HepG2 (cell line): ENCODE measurements around the gene ESR1. TPM values are rescaled to one million over a fixed set of nuclear protein-coding genes. Genes with fewer than 3 reads are reported as not detected.

Experiments
- ATAC-seq: fragments of 200-7000 bp; cut with Tn5 transposase; 3 replicates; pipeline ENCODE4 v1.9.1; 2020; ENCODE audit warnings: mild to moderate bottlenecking, moderate library complexity
- BruUV-seq: library from RNA; stranded (reverse); fragments of 400-500 nt; replicated peaks from 2 replicates; lab custom pipeline; 2021; lab: Mats Ljungman, UMichigan
- CTCF ChIA-PET: fragments of 300-600 bp; formaldehyde crosslinking; extraction: SDS; loops from one replicate; lab custom pipeline; 2021; ENCODE audit warnings: low total read pairs, inconsistent platforms, low intra/inter-chr PET ratio; lab: Yijun Ruan, JAX
- POLR2A ChIA-PET: fragments of 350-600 bp; sonication (Branson Sonifier 250); formaldehyde crosslinking; loops from one replicate; lab custom pipeline; 2020; ENCODE audit warnings: antibody characterized with exemption, inconsistent platforms; lab: Yijun Ruan, JAX
- DNase-seq: peaks from one replicate; pipeline ENCODE4 v3.0.0-alpha.2; 2015; ENCODE audit warnings: low spot score
- FAIRE-seq: peaks from 3 replicates; lab custom pipeline; 2011; peaks lifted over from hg19 to GRCh38; lab: Jason Lieb, UNC
- H2AFZ ChIP-seq: one replicate; pipeline ENCODE4 v1.6.1; 2011; ENCODE audit warnings: low read length, inconsistent platforms
- H3K27ac ChIP-seq: fragments of 300-600 bp; 3 replicates; pipeline ENCODE4 v1.8.0; 2011; ENCODE audit warnings: mixed run types, mild to moderate bottlenecking, mixed read lengths, low read length, inconsistent platforms; ENCODE audit not compliant: insufficient read depth; ENCODE audit errors: extremely low read length
- H3K27me3 ChIP-seq, 2 experiments: fragments of 200-600 bp in 1 of 2; 2 replicates in 1 of 2; 3 replicates in 1 of 2; pipeline versions ENCODE4 v1.6.0 to v1.8.0; 2011; ENCODE audit warnings: low read length in 2 of 2, mild to moderate bottlenecking in 2 of 2, moderate library complexity in 2 of 2, inconsistent platforms in 1 of 2; ENCODE audit not compliant: insufficient read depth in 2 of 2, control insufficient read depth in 1 of 2
- H3K36me3 ChIP-seq, 2 experiments: fragments of 200-600 bp in 1 of 2; replicated peaks in 1 of 2; 2 replicates in 1 of 2; 3 replicates in 1 of 2; pipeline versions ENCODE4 v1.5.1 to v1.8.0; 2011; ENCODE audit warnings: low read length in 2 of 2, inconsistent platforms in 1 of 2; ENCODE audit not compliant: insufficient read depth in 2 of 2, control insufficient read depth in 1 of 2
- H3K4me1 ChIP-seq: 2 replicates; pipeline ENCODE4 v1.5.1; 2012; ENCODE audit warnings: low read length, inconsistent platforms; ENCODE audit not compliant: insufficient read depth
- H3K4me2 ChIP-seq: 2 replicates; pipeline ENCODE4 v1.6.0; 2011; ENCODE audit warnings: low read depth, low read length, inconsistent platforms
- H3K4me3 ChIP-seq, 3 experiments: fragments of 200-600 bp in 1 of 3; sonication (generic), shearing (Covaris generic) in 1 of 3; replicated peaks in 1 of 3; 2 replicates each; pipeline ENCODE4 v1.5.1; 2011 to 2016; ENCODE audit warnings: low read length in 3 of 3, inconsistent platforms in 2 of 3, low read depth in 2 of 3, mild to moderate bottlenecking in 2 of 3, control low read depth in 1 of 3, mixed read lengths in 1 of 3; ENCODE audit not compliant: insufficient read depth in 1 of 3
- H3K79me2 ChIP-seq: one replicate; pipeline ENCODE4 v1.6.1; 2011; ENCODE audit warnings: low read length, inconsistent platforms; ENCODE audit not compliant: insufficient read depth
- H3K9ac ChIP-seq: 2 replicates; pipeline ENCODE4 v1.6.0; 2011; ENCODE audit warnings: mild to moderate bottlenecking, low read depth, low read length, inconsistent platforms; ENCODE audit not compliant: insufficient read depth
- H3K9me3 ChIP-seq: 2 replicates; pipeline ENCODE4 v1.5.1; 2012; ENCODE audit warnings: mild to moderate bottlenecking, low read length
- H4K20me1 ChIP-seq: 2 replicates; pipeline ENCODE4 v1.6.0; 2011; ENCODE audit warnings: inconsistent platforms, mild to moderate bottlenecking, low read length, moderate library complexity; ENCODE audit not compliant: insufficient read depth
- ETV5 ChIP-seq: IDR thresholded peaks from 2 replicates; pipeline ENCODE4 v1.6.1; 2018; ENCODE audit warnings: missing biosample characterization, missing genetic modification reagents, inconsistent platforms, borderline replicate concordance
- ZNF337 ChIP-seq: sonication (generic); formaldehyde crosslinking; IDR thresholded peaks from 2 replicates; pipeline ENCODE4 v1.5.1; 2020; ENCODE audit warnings: missing genetic modification reagents, low read depth, mild to moderate bottlenecking, borderline replicate concordance
- ZNF484 ChIP-seq: sonication (generic); formaldehyde crosslinking; IDR thresholded peaks from 2 replicates; pipeline ENCODE4 v1.5.1; 2020; ENCODE audit warnings: mild to moderate bottlenecking, low read depth, missing genetic modification reagents, borderline replicate concordance
- WGBS: methylation state at CpG from one replicate; pipeline ENCODE4 v1.1.6; 2017; ENCODE audit warnings: low lambda C conversion rate; 5-methylcytosine and 5-hydroxymethylcytosine counted together
- in situ Hi-C: cut with HindIII; loops from 2 replicates; pipeline ENCODE4 v1.10.0; 2017; ENCODE audit warnings: low pct_unique_long_range_greater_than_20kb; ENCODE audit not compliant: extremely low pct_ligation_motif_present
- intact Hi-C: fragments of 100-400 bp; cut with micrococcal nuclease; formaldehyde crosslinking; loops from one replicate; pipeline ENCODE4 v1.10.0; 2022; ENCODE audit not compliant: unreplicated experiment
- polyA plus RNA-seq, 8 experiments: library from polyadenylated mRNA; depleted of rRNA in 3 of 8; stranded (reverse) in 7 of 8; unstranded in 1 of 8; fragments of >200 nt; fragmentation: Illumina TruSeq in 4 of 8; extraction: Trizol in 4 of 8; gene quantifications; 2 replicates each; pipeline versions ENCODE4 v1.2.1 to v1.2.3, GENCODE V29; 2011 to 2016; ENCODE audit warnings: low read depth in 4 of 8, missing spikeins in 1 of 8, mixed read lengths in 1 of 8; ENCODE audit not compliant: insufficient read depth in 1 of 8
- total RNA-seq, 5 experiments: library from RNA; depleted of rRNA; stranded (reverse); fragments of >200 nt; fragmentation: Illumina TruSeq; extraction: Trizol; gene quantifications; 2 replicates each; pipeline ENCODE4 v1.2.3, GENCODE V29; 2016; ENCODE audit warnings: low read depth in 1 of 5
- TF ChIP-seq, protein P1 (sequence below): sonication (generic); formaldehyde crosslinking; IDR thresholded peaks from 2 replicates; pipeline ENCODE4 v1.4.0; 2020; ENCODE audit warnings: mild to moderate bottlenecking, low read depth, missing genetic modification reagents
- TF ChIP-seq, protein P2 (sequence below), 2 experiments: sonication (generic) in 1 of 2; formaldehyde crosslinking in 1 of 2; IDR thresholded peaks; 2 replicates each; pipeline versions ENCODE4 v1.4.0 to v1.6.1; 2018 to 2020; ENCODE audit warnings: missing genetic modification reagents in 2 of 2, borderline replicate concordance in 1 of 2, low read depth in 1 of 2, mild to moderate bottlenecking in 1 of 2, missing biosample characterization in 1 of 2
- TF ChIP-seq, protein P3 (sequence below): sonication (generic); formaldehyde crosslinking; IDR thresholded peaks from 2 replicates; pipeline ENCODE4 v1.5.1; 2020; ENCODE audit warnings: mild to moderate bottlenecking, missing genetic modification reagents, borderline replicate concordance
- TF ChIP-seq, protein P4 (sequence below): sonication (generic); formaldehyde crosslinking; IDR thresholded peaks from 2 replicates; pipeline ENCODE4 v1.4.0; 2020; ENCODE audit warnings: missing genetic modification reagents, mild to moderate bottlenecking, borderline replicate concordance

Gene ESR1
- total and polyA plus RNA-seq, 2 of the 13 experiments (the other 11 are each of a cell fraction or from before 2014, with no cell fraction given) = not detected

DNA sequence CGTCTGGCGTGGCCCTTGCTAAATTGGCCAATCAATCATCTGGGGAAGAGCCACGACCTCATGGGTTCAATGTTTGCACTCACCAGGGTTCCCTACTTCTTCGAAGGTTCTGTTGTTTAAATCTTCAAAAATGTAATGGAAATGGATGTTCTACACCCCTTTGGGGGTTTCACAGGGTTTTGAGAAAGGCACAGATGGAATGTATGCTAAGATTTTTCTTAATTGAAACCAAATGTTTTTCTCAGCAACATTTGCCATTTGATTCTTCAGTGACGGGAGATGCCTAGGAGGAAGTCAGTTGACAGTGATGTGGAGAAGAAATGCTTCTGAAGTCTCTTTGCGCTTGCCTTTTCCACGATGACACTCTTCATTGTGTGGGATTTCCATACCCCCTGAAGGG, 312.3 kb downstream of the ESR1 start:
- Histone ChIP-seq H3K4me3 (no peak overlapping the region), H3K4me2 (no peak overlapping the region), H3K4me1 (no peaks in the 10 kb centered on the region), H3K9ac (no peak overlapping the region), H3K27ac (no peak overlapping the region), H2AFZ (no peak overlapping the region), H3K27me3 (no peaks in the 10 kb centered on the region), H3K9me3 (no peaks in the 10 kb centered on the region), H4K20me1 (no peaks in the 10 kb centered on the region), H3K79me2 (no peaks in the 10 kb centered on the region), H3K36me3 (no peaks in the 10 kb centered on the region)
- in situ Hi-C loops (loop anchor here (5.0 kb wide), 2 partner anchors 358 to 443 kb away; no protein-coding TSS in a partner anchor), intact Hi-C loops (loop anchor here (10.0 kb wide), 1 partner anchor 675 kb away; no protein-coding TSS in a partner anchor)
- ATAC-seq (no peak), DNase-seq (no peak), FAIRE-seq (no peak)
- ChIA-PET CTCF (no interaction called here), POLR2A (no interaction called here)
- WGBS = 54% methylated on average over 7 of the region's 7 CpGs
- TF ChIP-seq, protein P1, sequence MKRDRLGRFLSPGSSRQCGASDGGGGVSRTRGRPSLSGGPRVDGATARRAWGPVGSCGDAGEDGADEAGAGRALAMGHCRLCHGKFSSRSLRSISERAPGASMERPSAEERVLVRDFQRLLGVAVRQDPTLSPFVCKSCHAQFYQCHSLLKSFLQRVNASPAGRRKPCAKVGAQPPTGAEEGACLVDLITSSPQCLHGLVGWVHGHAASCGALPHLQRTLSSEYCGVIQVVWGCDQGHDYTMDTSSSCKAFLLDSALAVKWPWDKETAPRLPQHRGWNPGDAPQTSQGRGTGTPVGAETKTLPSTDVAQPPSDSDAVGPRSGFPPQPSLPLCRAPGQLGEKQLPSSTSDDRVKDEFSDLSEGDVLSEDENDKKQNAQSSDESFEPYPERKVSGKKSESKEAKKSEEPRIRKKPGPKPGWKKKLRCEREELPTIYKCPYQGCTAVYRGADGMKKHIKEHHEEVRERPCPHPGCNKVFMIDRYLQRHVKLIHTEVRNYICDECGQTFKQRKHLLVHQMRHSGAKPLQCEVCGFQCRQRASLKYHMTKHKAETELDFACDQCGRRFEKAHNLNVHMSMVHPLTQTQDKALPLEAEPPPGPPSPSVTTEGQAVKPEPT (CRISPR knock-in tag) = no peak
- no peak for TF ChIP-seq ZNF337 (CRISPR knock-in tag)
- TF ChIP-seq, protein P2, sequence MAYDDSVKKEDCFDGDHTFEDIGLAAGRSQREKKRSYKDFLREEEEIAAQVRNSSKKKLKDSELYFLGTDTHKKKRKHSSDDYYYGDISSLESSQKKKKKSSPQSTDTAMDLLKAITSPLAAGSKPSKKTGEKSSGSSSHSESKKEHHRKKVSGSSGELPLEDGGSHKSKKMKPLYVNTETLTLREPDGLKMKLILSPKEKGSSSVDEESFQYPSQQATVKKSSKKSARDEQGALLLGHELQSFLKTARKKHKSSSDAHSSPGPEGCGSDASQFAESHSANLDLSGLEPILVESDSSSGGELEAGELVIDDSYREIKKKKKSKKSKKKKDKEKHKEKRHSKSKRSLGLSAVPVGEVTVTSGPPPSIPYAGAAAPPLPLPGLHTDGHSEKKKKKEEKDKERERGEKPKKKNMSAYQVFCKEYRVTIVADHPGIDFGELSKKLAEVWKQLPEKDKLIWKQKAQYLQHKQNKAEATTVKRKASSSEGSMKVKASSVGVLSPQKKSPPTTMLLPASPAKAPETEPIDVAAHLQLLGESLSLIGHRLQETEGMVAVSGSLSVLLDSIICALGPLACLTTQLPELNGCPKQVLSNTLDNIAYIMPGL (CRISPR knock-in tag; IDR thresholded peaks at IDR 0.05; ENCODE audit: borderline replicate concordance in 1 of 2, low read depth in 1 of 2) = no peak
- no peak for TF ChIP-seq ZNF484 (CRISPR knock-in tag)
- no peak for TF ChIP-seq ETV5 (CRISPR knock-in tag)
- TF ChIP-seq, protein P3, sequence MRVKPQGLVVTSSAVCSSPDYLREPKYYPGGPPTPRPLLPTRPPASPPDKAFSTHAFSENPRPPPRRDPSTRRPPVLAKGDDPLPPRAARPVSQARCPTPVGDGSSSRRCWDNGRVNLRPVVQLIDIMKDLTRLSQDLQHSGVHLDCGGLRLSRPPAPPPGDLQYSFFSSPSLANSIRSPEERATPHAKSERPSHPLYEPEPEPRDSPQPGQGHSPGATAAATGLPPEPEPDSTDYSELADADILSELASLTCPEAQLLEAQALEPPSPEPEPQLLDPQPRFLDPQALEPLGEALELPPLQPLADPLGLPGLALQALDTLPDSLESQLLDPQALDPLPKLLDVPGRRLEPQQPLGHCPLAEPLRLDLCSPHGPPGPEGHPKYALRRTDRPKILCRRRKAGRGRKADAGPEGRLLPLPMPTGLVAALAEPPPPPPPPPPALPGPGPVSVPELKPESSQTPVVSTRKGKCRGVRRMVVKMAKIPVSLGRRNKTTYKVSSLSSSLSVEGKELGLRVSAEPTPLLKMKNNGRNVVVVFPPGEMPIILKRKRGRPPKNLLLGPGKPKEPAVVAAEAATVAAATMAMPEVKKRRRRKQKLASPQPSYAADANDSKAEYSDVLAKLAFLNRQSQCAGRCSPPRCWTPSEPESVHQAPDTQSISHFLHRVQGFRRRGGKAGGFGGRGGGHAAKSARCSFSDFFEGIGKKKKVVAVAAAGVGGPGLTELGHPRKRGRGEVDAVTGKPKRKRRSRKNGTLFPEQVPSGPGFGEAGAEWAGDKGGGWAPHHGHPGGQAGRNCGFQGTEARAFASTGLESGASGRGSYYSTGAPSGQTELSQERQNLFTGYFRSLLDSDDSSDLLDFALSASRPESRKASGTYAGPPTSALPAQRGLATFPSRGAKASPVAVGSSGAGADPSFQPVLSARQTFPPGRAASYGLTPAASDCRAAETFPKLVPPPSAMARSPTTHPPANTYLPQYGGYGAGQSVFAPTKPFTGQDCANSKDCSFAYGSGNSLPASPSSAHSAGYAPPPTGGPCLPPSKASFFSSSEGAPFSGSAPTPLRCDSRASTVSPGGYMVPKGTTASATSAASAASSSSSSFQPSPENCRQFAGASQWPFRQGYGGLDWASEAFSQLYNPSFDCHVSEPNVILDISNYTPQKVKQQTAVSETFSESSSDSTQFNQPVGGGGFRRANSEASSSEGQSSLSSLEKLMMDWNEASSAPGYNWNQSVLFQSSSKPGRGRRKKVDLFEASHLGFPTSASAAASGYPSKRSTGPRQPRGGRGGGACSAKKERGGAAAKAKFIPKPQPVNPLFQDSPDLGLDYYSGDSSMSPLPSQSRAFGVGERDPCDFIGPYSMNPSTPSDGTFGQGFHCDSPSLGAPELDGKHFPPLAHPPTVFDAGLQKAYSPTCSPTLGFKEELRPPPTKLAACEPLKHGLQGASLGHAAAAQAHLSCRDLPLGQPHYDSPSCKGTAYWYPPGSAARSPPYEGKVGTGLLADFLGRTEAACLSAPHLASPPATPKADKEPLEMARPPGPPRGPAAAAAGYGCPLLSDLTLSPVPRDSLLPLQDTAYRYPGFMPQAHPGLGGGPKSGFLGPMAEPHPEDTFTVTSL = no peak
- TF ChIP-seq, protein P4, sequence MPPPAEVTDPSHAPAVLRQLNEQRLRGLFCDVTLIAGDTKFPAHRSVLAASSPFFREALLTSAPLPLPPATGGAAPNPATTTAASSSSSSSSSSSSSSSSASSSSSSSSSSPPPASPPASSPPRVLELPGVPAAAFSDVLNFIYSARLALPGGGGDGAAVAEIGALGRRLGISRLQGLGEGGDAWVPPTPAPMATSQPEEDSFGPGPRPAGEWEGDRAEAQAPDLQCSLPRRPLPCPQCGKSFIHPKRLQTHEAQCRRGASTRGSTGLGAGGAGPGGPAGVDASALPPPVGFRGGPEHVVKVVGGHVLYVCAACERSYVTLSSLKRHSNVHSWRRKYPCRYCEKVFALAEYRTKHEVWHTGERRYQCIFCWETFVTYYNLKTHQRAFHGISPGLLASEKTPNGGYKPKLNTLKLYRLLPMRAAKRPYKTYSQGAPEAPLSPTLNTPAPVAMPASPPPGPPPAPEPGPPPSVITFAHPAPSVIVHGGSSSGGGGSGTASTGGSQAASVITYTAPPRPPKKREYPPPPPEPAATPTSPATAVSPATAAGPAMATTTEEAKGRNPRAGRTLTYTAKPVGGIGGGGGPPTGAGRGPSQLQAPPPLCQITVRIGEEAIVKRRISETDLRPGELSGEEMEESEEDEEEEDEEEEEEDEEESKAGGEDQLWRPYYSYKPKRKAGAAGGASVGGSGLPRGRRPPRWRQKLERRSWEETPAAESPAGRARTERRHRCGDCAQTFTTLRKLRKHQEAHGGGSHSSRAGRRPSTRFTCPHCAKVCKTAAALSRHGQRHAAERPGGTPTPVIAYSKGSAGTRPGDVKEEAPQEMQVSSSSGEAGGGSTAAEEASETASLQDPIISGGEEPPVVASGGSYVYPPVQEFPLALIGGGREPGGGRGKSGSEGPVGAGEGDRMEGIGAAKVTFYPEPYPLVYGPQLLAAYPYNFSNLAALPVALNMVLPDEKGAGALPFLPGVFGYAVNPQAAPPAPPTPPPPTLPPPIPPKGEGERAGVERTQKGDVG = no peak
- BruUV-seq = no TSS peak
